AG09319 (cell line): ENCODE results near the gene HOXA7.

Experiments
- DNase-seq: peaks from one replicate; pipeline ENCODE4 v3.0.0-alpha.2; 2010; ENCODE audit warnings: low read depth; ENCODE audit errors: extremely low read depth
- CTCF ChIP-seq: IDR thresholded peaks from 2 replicates; pipeline ENCODE4 v1.5.1; 2011; ENCODE audit warnings: low read depth, mild to moderate bottlenecking, inconsistent platforms, low read length, moderate library complexity

The HOXA7 gene

GRCh38 chr7:27192546-27193334 is 36.3 kb upstream of the HOXA7 start:
- no peak for TF ChIP-seq CTCF
- DNase-seq, result no peak

- no peak for DNase-seq
- TF ChIP-seq CTCF, result no peak
Observed at GRCh38 chr7:27191833-27192545, 35.5 kb upstream of the HOXA7 start.

DNA sequence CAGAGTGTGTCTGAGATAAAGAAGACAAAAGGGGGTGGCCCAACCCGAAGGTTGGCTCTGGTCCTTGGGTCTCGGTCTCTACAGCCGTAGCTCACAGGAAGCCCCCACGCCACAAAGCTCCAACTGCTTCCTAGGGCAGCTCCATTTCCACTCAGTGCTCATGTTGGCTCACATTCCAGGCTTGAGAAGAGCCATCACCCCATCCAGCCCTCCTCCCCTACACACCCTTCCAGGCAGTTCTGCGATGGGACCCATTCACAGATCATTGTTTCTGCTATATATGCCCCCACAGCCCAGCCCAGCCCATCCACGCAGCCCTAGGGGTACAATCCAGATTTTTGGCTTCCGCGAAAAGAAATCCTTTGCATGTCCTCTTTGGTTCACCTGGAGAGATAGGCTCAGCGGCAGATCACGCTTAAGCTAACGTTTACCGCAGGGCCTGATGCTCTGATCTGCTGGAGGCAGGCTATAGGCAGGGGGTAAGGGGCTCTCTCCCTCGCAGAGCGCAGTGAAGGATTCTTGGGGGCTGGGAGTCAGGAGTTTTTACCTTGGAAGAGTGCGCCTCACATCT is 34.8 kb upstream of the HOXA7 start:
- DNase-seq, result no peak
- TF ChIP-seq CTCF, result no peak

DNA sequence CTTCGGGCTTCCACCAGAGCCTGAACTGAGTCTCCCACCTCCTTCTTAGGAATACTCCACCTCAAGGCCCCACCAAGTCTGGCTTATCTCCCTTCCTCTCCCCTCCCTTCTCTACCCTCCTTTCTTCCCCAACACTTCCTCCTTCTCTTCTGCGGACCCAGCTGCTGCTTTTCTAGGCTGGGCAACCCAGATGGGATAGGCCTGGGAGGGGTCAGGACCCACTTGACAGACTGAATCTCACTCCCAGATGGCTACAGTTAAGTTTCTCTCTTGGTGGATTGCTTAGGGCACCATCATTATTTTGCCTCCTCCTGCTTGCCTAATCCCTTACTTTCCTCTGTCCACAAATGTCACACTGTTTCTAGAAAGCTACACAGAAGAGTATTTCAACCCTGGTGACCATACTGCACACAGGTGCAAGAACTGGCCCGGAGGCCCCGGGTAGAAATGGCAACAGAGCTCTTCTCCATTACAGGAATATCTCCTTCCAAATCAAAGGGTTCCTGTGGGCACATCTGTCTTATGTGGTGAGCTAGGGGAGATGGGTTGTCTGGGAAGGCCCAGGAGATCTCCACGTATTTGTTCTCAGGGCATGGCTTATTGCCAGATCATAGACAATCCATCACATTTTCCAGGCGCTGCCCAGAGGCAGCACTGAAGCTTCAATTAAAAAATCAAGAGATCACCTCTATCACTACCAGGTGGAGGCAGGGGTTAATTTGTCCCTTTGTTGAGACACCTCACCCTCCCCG is 33.7 kb upstream of the HOXA7 start:
- TF ChIP-seq CTCF, result no peak
- DNase-seq, result no peak

- TF ChIP-seq CTCF, result no peak
- DNase-seq, result no peak
Observed at GRCh38 chr7:27189295-27189996, 33.0 kb upstream of the HOXA7 start.

DNA sequence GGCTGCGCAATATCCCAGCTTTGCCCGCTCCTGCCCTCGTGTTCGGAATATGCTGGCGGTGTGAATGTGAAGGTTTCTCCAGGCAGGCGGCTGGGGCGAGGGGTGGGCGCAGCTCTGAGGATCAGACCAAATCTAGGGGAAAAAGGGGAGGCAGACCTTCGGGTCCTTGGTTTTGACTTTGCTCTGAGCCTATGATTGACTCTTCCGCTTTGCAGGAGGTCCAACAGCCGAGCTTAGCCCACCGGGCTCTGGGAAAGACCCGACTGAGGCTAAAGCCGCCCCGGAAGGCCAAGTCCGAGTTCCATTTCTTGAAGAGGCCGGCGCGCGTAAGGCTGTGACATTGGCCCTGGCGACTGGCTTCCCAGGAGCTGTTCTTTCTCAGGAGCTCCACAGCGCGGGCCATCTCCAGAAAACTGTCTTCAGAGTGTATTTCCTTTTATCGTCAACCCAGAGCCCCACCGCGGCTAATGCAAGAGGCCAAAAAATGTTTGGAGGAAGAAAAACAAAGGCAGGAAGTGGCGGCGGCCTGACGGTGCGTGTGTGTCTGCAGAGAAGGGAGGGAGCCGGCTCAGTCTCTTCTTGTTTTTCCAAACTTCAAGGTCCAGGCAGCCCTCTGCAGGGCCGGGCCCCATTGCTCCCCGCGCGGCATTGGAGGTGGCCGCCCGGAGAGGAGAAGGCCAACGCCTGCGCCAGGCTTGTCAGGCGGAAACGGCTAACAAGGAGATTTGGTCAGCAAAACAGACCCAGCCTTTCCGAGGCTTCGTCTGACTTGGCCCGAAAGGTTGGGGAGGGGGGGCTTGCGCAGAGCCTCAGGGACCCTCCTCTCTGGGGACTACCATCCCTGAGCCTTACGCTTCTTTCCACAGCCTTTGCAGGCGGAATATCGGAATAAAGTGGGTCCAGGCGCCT is 32.2 kb upstream of the HOXA7 start:
- TF ChIP-seq CTCF, result no peak
- no peak for DNase-seq
